ENCODE results near the gene HS3ST5. TPM values are rescaled to one million over a fixed set of nuclear protein-coding genes. Genes with fewer than 3 reads are reported as not detected.

HS3ST5 gene
- total RNA-seq, 4 donors from 2014 or later = 0.48 TPM; not detected in 3

DNA sequence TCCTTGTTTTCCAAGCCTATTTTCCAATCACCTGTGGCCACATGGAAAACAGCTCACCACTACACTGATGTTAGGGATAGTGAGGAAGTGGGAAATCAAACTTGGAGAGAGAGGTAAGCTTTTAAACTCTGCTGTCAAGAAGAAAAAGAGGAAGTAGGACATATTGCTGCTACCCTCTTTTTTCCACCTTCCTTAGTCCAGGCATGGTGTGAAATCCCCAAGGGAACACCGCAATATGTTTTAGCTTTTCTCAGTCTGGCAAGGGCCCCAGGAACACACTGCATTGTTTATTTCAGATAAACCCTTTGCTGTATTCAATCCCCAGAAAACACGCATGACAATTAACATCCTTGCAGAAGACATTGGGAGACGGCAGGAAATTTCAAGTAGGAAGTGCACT lies 61.3 kb downstream of the HS3ST5 start:
- H3K27me3 ChIP-seq = no peaks in the 10 kb centered on the region
- DNase-seq = no peak

DNA sequence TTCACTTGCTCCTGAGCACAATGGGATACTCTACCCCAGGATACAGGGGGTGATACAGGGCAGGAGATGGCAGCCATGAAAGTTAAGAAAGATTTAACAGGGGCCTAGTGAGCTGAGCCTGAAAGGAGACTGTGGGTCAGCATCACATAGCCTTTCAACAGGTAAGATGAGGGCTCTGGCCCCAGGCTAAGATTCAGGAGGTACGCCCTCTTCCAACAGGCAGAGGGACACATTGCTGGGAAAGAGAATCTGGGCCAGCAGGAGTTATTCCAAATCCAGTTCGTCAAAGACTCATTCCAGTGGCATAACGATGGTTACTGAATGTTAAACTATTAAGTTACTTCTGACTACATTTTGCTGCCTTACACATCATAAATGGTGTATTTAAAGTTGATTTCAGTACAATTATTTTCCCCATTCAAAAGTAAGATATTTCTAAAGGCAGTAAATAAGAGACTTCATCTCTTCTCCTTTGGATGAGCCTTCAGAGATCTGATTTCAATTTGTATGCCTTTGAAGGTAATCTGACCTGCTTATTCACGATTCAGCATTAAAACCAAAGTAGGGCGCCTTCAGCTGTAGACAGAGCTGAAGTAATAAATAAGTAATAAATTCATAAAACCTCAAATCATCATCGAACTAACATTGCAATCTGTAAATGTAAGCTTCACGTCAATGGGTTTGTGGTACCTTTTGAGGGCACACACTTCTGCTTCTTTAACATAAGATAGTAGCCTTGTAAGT lies 62.4 kb downstream of the HS3ST5 start:
- no peak for DNase-seq
- H3K9me3 ChIP-seq = no peaks in the 10 kb centered on the region
- TF ChIP-seq, protein P1, sequence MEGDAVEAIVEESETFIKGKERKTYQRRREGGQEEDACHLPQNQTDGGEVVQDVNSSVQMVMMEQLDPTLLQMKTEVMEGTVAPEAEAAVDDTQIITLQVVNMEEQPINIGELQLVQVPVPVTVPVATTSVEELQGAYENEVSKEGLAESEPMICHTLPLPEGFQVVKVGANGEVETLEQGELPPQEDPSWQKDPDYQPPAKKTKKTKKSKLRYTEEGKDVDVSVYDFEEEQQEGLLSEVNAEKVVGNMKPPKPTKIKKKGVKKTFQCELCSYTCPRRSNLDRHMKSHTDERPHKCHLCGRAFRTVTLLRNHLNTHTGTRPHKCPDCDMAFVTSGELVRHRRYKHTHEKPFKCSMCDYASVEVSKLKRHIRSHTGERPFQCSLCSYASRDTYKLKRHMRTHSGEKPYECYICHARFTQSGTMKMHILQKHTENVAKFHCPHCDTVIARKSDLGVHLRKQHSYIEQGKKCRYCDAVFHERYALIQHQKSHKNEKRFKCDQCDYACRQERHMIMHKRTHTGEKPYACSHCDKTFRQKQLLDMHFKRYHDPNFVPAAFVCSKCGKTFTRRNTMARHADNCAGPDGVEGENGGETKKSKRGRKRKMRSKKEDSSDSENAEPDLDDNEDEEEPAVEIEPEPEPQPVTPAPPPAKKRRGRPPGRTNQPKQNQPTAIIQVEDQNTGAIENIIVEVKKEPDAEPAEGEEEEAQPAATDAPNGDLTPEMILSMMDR (IDR thresholded peaks at IDR 0.05) = no peak
- TF ChIP-seq POLR2A (IDR thresholded peaks at IDR 0.05) = no peak
- no peak overlapping the region for H3K27ac ChIP-seq
- no peaks in the 10 kb centered on the region for H3K36me3 ChIP-seq
- intact Hi-C loops (cut with DNase I; ENCODE audit: low total_unique reads) = no loop called here
- H3K27me3 ChIP-seq = no peaks in the 10 kb centered on the region
- no peak overlapping the region for H3K4me3 ChIP-seq
- no peaks in the 10 kb centered on the region for H3K4me1 ChIP-seq

More for the DNA sequence above, 61.3 kb downstream of the HS3ST5 start:
- intact Hi-C loops (cut with DNase I; ENCODE audit: low total_unique reads) = no loop called here
- TF ChIP-seq POLR2A (IDR thresholded peaks at IDR 0.05) = no peak
- TF ChIP-seq, protein P1 (IDR thresholded peaks at IDR 0.05) = no peak
- no peak overlapping the region for H3K27ac ChIP-seq
- no peaks in the 10 kb centered on the region for H3K36me3 ChIP-seq
- no peaks in the 10 kb centered on the region for H3K4me1 ChIP-seq
- no peak overlapping the region for H3K4me3 ChIP-seq
- H3K9me3 ChIP-seq = no peaks in the 10 kb centered on the region

DNA sequence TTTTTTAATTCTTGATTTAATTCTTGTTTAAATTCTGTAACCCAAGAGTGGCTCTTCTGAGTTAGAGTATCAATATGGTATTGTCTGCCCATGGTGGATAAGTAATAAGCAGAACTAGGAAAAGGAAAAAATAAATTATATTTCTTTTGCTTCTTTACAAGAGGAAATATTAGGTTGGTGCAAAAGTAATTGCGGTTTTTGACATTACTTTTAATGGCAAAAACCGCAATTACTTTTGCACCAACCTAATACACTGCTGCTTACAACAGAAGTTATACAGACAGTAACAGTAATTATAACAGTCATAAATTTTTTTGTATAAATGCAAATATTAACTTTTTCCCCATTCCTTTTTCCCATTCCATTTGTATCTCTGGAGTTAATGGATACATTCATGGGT lies 65.6 kb downstream of the HS3ST5 start:
- Histone ChIP-seq H3K4me1 (no peaks in the 10 kb centered on the region), H3K27me3 (no peaks in the 10 kb centered on the region), H3K27ac (no peak overlapping the region), H3K4me3 (no peak overlapping the region), H3K9me3 (no peaks in the 10 kb centered on the region), H3K36me3 (no peaks in the 10 kb centered on the region)
- intact Hi-C loops (cut with DNase I; ENCODE audit: low total_unique reads) = no loop called here
- TF ChIP-seq POLR2A (IDR thresholded peaks at IDR 0.05) = no peak
- TF ChIP-seq, protein P1 (IDR thresholded peaks at IDR 0.05) = no peak
- DNase-seq = no peak

DNA sequence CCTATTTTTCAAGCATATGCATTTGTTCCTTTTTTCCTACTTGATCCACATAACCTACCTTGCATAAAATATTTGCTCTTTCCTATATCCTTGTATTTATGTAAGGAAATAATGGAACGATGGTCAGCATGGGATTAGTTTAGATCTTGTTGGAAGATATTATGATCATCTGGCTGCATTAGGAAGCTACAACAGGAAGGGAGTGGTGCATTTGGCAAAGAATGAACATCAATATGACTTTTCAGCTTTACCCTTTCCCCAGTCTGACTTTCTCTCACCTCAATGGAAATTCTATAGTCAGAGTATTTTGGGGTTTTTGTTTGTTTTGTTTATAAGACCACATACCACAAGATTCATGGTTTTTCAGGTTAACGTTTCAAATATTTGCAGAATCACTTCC lies 66.0 kb downstream of the HS3ST5 start:
- intact Hi-C loops (cut with DNase I; ENCODE audit: low total_unique reads) = no loop called here
- H3K27me3 ChIP-seq = no peaks in the 10 kb centered on the region
- no peaks in the 10 kb centered on the region for H3K9me3 ChIP-seq
- no peak overlapping the region for H3K27ac ChIP-seq
- TF ChIP-seq, protein P1 (IDR thresholded peaks at IDR 0.05) = no peak
- TF ChIP-seq POLR2A (IDR thresholded peaks at IDR 0.05) = no peak
- H3K4me1 ChIP-seq = no peaks in the 10 kb centered on the region
- H3K36me3 ChIP-seq = no peaks in the 10 kb centered on the region
- DNase-seq = no peak
- H3K4me3 ChIP-seq = no peak overlapping the region

DNA sequence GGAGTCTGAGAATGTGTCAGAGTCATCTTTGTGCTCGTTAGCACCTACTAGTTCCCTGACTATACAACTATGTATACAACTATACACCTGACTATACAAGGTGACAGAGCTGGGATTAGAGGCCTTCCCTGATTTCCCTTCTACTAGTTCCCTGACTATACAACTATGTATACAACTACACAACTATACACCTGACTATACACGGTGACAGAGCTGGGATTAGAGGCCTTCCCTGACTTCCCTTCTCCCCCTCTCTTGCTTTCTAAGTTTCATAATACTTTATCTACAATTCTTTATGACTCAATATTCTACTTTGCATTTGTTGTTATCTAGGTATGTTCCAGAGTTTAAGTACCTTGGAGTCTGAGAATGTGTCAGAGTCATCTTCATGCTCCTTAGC lies 68.0 kb downstream of the HS3ST5 start:
- no peak overlapping the region for H3K4me3 ChIP-seq
- no peaks in the 10 kb centered on the region for H3K36me3 ChIP-seq
- H3K9me3 ChIP-seq = no peaks in the 10 kb centered on the region
- intact Hi-C loops (cut with DNase I; ENCODE audit: low total_unique reads) = no loop called here
- no peaks in the 10 kb centered on the region for H3K27me3 ChIP-seq
- no peak for DNase-seq
- H3K4me1 ChIP-seq = no peaks in the 10 kb centered on the region
- TF ChIP-seq, protein P1 (IDR thresholded peaks at IDR 0.05) = no peak
- TF ChIP-seq POLR2A (IDR thresholded peaks at IDR 0.05) = no peak
- H3K27ac ChIP-seq = no peak overlapping the region
